ENCODE data around the gene BCOR. TPM values are rescaled to one million over a fixed set of nuclear protein-coding genes. Genes with fewer than 3 reads are reported as not detected.
A peak's percentile ranks its signal among the peaks of the same experiment; 100 is the strongest.

Gene BCOR
- polyA plus RNA-seq, 1 of the 3 experiments (the other 2 are of a cell fraction): 8.8 TPM

DNA sequence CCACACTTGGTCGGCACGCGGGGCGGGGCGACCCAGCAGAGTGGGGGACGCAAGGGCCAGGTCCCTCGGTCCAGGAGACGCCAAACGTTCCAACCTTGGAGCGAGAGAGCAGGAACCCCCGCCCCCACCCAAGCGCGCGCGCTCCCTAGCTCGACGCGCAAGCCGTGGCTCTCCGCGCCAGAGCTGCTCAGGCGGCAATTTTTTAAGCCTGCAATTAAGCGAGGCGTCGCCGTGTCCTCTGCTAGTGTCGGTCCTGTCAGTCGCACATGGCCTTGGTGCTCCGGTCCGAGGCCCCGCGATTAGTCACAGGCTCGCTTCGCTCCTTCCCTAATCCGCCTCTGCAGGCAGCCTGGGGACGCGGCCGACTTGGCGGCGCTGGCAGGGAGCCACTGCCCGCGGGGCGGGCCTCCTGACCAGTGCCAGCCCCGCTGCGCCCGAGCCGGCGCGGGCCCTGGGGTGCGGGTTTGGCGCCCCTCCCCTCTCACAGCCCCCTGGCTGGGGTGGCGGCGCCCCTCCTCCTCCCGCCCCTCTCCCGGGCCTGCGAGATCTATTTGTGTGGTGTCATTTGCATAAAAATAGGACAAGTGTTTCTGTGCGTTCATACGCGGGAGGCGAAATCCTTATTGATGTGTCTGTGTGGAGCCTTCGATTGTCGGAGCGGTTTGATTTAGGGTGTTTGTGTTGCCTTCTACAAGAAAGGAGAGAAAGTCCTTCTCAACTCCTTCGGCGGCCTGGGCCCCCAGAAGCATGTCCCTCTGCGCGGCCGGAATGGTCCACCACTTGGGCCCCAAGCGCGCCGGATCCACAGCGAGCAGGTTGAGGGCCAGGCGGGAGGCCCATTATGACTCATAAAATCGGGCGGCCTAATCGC, 9.8 kb upstream of the BCOR start:
- WGBS (ENCODE audit: low lambda C conversion rate): 75% methylated on average over 39 of the region's 76 CpGs
- H3K4me1 ChIP-seq (ENCODE audit: control insufficient read depth in 1 of 2, insufficient read depth in 2 of 2, low read depth in 1 of 2, low read length in 1 of 2): peaks cover 0 to 25% of the 10 kb centered on the region in 2 experiments; a peak in 3 of 4 replicates
- TF ChIP-seq ELF1 (IDR thresholded peaks at IDR 0.05) (no peak), FOSL2 (IDR thresholded peaks at IDR 0.05; ENCODE audit: borderline replicate concordance, low read depth) (no peak), FOXJ3 (CRISPR knock-in tag; IDR thresholded peaks at IDR 0.05) (no peak)
- no peaks in the 10 kb centered on the region for H3K9me3 ChIP-seq
- peaks cover 23% of the 10 kb centered on the region; the same call in 1 of the 2 replicates for H3K27me3 ChIP-seq (ENCODE audit: insufficient read depth)
- peak; percentile 44 for DNase-seq
- no peak overlapping the region; the same call in 1 of the 2 replicates for H3K4me2 ChIP-seq
- no peak overlapping the region for H2AFZ ChIP-seq (ENCODE audit: low read depth)
- CTCF ChIA-PET: no interaction called here
- no peaks in the 10 kb centered on the region for H3K9me2 ChIP-seq
- POLR2A ChIA-PET: interaction anchor here (1.1 kb wide), 1 partner anchor 47 kb away, joined by 4 read pairs; no protein-coding TSS in a partner anchor
- no peak overlapping the region for H3K4me3 ChIP-seq (ENCODE audit: low read depth in 2 of 2, low read length in 1 of 2)
- peaks cover 12% of the 10 kb centered on the region for H3F3A ChIP-seq (replicated peaks; ENCODE audit: insufficient read depth)
- no peaks in the 10 kb centered on the region for H3K36me3 ChIP-seq (replicated peaks in 1 of 2; ENCODE audit: control insufficient read depth in 1 of 2, insufficient read depth in 2 of 2, low read length in 1 of 2)
- H3K79me2 ChIP-seq (ENCODE audit: insufficient read depth): no peaks in the 10 kb centered on the region
- H3K9ac ChIP-seq: no peak overlapping the region
- no peaks in the 10 kb centered on the region for H4K20me1 ChIP-seq (ENCODE audit: insufficient read depth)
- peak overlapping the region in 1 of 2 experiments; percentile 93; a peak in 2 of 4 replicates for H3K27ac ChIP-seq (ENCODE audit: low read depth in 2 of 2, low read length in 1 of 2)

DNA sequence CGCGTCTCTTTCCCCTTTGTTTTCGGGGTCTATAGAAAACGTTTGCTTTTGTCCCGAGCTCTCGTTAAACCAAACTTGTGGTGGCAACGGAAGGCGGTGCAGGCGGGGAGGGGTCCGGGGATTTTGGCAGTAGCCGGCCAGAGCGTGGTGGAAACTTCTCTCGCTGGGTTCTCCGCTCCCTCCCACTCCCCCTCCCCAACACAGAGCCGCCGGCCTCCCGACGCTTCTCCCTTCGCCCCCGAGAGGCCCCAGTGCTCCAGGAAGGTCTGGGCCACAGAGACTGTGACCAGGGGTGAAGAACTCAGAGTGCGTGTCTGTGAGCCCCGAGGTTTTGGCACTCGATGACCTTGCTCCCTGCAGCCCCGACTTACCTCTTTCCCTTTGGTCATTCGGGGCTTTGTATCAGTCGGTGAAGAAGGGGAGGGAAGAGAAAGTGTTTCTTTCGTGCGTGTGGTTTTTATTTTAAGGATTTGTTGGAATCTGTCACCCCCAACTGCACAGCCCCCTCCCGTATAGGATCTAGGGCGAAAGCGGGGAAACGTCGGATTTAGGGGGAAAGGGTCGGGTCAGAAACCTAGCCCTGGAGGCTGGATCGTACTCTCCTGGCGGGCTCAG, 9.0 kb upstream of the BCOR start:
- Histone ChIP-seq H3K9me2 (no peaks in the 10 kb centered on the region), H3K36me3 (replicated peaks in 1 of 2; ENCODE audit: control insufficient read depth in 1 of 2, insufficient read depth in 2 of 2, low read length in 1 of 2) (no peaks in the 10 kb centered on the region), H3K27ac (ENCODE audit: low read depth in 2 of 2, low read length in 1 of 2) (peak overlapping the region; percentile 52 to 93; a peak in 3 of 4 replicates), H4K20me1 (ENCODE audit: insufficient read depth) (no peaks in the 10 kb centered on the region), H3K27me3 (ENCODE audit: insufficient read depth) (peaks cover 24% of the 10 kb centered on the region; the same call in 1 of the 2 replicates), H3K4me1 (ENCODE audit: control insufficient read depth in 1 of 2, insufficient read depth in 2 of 2, low read depth in 1 of 2, low read length in 1 of 2) (peaks cover 0 to 30% of the 10 kb centered on the region in 2 experiments; a peak in 3 of 4 replicates), H3K4me2 (peak overlapping the region; percentile 67; the same call in 1 of the 2 replicates), H3K9me3 (no peaks in the 10 kb centered on the region), H3K4me3 (ENCODE audit: low read depth in 2 of 2, low read length in 1 of 2) (peak overlapping the region; percentile 34 to 61; a peak in 3 of 4 replicates), H3K9ac (peak overlapping the region; percentile 36; the same call in 1 of the 2 replicates), H2AFZ (ENCODE audit: low read depth) (no peak overlapping the region; the same call in 1 of the 2 replicates), H3K79me2 (ENCODE audit: insufficient read depth) (no peaks in the 10 kb centered on the region), H3F3A (replicated peaks; ENCODE audit: insufficient read depth) (peaks cover 12% of the 10 kb centered on the region)
- WGBS (ENCODE audit: low lambda C conversion rate): 39% methylated on average over 28 of the region's 36 CpGs
- DNase-seq: peak; percentile 49
- TF ChIP-seq RXRA (IDR thresholded peaks at IDR 0.05; ENCODE audit: borderline replicate concordance, low read depth) (no peak), FOXM1 (IDR thresholded peaks at IDR 0.05; ENCODE audit: low read depth) (no peak), CHD2 (IDR thresholded peaks at IDR 0.05; ENCODE audit: low read length, partially characterized antibody) (no peak), MEF2A (IDR thresholded peaks at IDR 0.05; ENCODE audit: borderline replicate concordance, low read depth) (no peak), MAX (IDR thresholded peaks at IDR 0.05; ENCODE audit: low read depth) (no peak), EZH2phosphoT487 (IDR thresholded peaks at IDR 0.05; ENCODE audit: borderline replicate concordance, low read depth) (no peak), TEAD4 (IDR thresholded peaks at IDR 0.05; ENCODE audit: borderline replicate concordance, insufficient read depth) (no peak), NRF1 (IDR thresholded peaks at IDR 0.05; ENCODE audit: low read depth, low read length) (no peak), TAF1 (IDR thresholded peaks at IDR 0.05; ENCODE audit: borderline replicate concordance, low read depth, low read length) (no peak), USF1 (IDR thresholded peaks at IDR 0.05; ENCODE audit: borderline replicate concordance, low read depth) (no peak), USF2 (IDR thresholded peaks at IDR 0.05; ENCODE audit: borderline replicate concordance, low read depth, low read length) (no peak), NFIC (IDR thresholded peaks at IDR 0.05; ENCODE audit: borderline replicate concordance) (no peak), RCOR1 (IDR thresholded peaks at IDR 0.05; ENCODE audit: low read length) (no peak)
- CTCF ChIA-PET: no interaction called here
- POLR2A ChIA-PET: no interaction called here
